AG09319 (cell line): Measurements from ENCODE around the gene SEMA3A.

Source experiments
- DNase-seq: peaks from one replicate; pipeline ENCODE4 v3.0.0-alpha.2; 2010; ENCODE audit warnings: low read depth; ENCODE audit errors: extremely low read depth
- CTCF ChIP-seq: IDR thresholded peaks from 2 replicates; pipeline ENCODE4 v1.5.1; 2011; ENCODE audit warnings: low read depth, mild to moderate bottlenecking, inconsistent platforms, low read length, moderate library complexity

SEMA3A gene

GRCh38 chr7:83937930-83938329 is 256.7 kb downstream of the SEMA3A start:
- no peak for TF ChIP-seq CTCF
- no peak for DNase-seq

- peak; percentile 93 for TF ChIP-seq CTCF
- DNase-seq, result peak; percentile 52
Measured at GRCh38 chr7:83936056-83936708, 258.4 kb downstream of the SEMA3A start.

DNA sequence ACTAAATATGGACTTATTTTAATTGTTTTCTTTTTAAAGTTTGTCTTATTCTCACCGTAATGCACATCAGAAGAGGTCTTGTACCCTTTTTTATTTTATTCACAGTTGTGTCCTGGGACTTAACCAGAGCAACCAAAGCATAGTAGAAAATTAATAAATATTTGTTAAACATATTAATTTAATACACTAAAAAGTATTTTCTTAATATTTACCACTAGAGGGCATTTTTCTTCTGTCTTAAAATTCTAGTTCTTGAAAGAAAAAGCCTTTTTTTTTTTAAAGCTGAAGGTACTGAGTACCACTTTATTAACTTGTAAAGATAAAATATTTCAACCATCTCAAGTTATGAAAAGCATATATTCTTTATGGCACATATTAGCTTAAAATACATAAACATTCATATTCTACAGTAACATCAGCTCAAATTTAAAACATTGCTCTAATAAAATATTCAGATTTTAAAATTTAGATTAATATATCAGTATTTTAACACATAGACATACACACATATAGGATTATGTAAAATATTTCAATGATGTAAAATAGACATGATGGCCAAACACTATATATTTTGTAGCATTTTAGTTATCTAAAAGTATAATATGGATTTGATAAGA is 260.4 kb downstream of the SEMA3A start:
- TF ChIP-seq CTCF, result peak; percentile 35
- DNase-seq, result no peak

DNA sequence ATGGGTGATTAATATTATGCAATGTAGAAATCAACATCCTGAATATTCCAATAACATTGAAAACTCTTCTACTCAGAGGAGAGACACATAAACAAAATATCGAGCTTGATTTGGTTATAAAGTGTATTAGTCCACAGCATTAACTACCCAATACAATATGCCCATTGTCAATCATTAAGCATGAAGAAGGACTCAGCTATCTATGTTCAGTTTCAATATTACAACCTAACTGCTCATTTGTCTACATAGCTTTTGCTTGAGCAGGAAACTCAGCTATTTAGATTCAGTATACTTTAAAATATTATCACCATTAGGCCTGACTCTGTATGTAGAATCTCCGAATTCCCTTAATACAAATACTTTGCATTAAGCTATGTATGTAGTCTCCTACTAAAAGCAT is 262.6 kb downstream of the SEMA3A start:
- TF ChIP-seq CTCF, result no peak
- DNase-seq, result no peak

DNA sequence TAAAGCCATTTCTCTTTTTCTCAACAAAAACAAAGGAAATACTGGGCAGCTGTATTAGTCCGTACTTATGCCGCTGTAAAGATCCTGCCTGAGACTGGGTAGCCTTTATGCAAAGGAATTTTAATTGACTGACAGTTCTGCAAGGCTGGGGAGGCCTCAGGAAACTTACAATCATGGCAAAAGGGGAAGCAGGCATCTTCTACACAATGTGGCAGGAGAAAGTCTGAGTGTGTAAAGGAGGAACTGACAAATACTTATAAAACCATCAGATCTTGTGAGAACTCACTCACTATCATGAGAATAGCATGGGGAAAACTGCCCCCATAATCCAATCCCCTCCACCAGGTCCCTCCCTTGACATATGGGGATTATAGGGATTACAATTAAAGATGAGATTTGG is 264.3 kb downstream of the SEMA3A start:
- TF ChIP-seq CTCF, result no peak
- no peak for DNase-seq

GRCh38 chr7:83925860-83926259 is 268.7 kb downstream of the SEMA3A start:
- no peak for TF ChIP-seq CTCF

DNA sequence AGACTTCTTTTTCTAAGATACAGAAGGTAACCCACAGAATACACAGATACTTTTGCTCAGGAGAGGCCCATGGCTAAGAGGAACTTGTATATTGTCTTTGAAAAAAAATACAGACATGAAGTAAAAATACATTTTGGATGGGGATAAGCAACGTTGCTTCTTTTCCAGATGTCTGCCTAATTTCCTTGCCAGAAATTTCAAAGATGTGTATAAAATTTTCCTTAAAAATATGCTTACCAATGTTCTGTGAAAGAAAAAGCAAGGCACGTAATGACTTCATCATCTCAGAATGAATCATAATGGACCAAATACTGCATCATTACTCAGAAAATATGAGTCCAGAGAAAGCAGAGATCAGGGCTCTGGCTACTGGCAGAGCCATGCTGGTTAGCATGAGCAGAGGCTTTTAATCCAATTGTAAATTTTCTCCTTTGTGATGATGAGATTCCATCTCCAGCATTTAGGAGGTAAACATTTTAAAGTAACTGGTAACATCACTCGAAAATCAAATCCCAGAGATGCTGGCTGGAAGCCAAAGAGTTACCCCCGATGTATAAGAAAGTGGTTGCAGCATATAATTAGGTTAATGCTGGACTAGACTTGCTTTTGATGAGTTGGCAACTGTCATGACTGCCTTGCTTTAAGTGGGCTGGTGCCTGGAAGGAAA is 272.5 kb downstream of the SEMA3A start:
- DNase-seq, result no peak
- TF ChIP-seq CTCF, result no peak

More at GRCh38 chr7:83925860-83926259, 268.7 kb downstream of the SEMA3A start:
- no peak for DNase-seq
